ENCODE data around the gene BCOR. TPM values are rescaled to one million over a fixed set of nuclear protein-coding genes. Genes with fewer than 3 reads are reported as not detected.

BCOR gene
- total RNA-seq, 1 experiment from 2014 or later, result 134 TPM

DNA sequence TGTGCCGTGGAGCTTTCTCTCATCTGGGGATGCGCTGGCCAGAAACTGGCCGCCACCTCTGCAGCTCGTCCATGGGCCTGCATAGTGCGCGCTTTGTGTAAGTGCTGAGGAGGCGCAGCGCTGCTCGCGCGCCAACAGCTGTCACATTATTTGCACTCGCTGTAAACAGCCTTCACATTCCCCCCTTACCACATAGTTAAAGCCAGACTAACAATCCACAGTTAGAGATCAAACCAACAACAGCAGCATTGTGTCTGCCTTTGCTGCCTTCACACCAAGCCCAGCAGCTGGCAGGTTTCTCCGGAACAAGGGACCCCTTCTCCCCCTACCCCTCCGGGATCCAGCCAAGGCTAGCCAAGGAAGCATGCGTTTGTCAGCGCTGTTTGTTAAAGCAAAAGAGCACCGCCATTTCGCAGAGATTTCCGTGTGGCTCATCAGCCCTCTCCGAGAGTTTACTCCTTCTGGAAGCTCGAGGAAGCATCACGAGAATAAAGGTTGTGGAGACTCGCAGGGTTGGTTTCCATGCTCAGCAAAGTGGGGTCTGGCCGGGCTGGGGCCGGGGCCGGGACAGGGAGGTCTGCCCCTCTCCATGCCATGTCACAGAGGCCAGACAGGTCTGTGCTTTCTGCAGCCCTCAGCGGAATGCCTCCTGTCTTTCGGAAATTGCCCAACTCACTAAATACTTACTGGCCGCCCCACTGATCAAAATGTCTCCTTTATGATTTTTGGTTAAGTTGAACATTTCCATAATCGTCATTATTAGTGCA is 11.0 kb downstream of the BCOR start:
- no peak overlapping the region for H3K18ac ChIP-seq (ENCODE audit: insufficient read length, low read depth, low read length)
- peaks cover 3% of the 10 kb centered on the region for H3K79me1 ChIP-seq (ENCODE audit: insufficient read depth, low read depth, low read length, poor library complexity, severe bottlenecking)
- Mint-ChIP-seq H3K36me3 (ENCODE audit: insufficient read depth in 1 of 3, low read depth in 3 of 3) (peaks cover 7 to 41% (median 11%) of the 10 kb centered on the region in 3 experiments; a peak in 6 of 7 replicates), H3K27ac (no peak overlapping the region), H3K4me3 (peak overlapping the region; percentile 6 to 61; a peak in 3 of 5 replicates), H3K4me1 (peaks cover 67 to 77% of the 10 kb centered on the region in 2 experiments), H3K27me3 (ENCODE audit: low read depth) (peaks cover 50% of the 10 kb centered on the region), H3K9me3 (peaks cover 60 to 61% of the 10 kb centered on the region in 2 experiments)
- H2BK12ac ChIP-seq (ENCODE audit: insufficient read length, low read depth, low read length), result no peak overlapping the region
- H2AK5ac ChIP-seq (ENCODE audit: insufficient read length, low read length), result no peak overlapping the region
- no peak overlapping the region for H2BK20ac ChIP-seq (ENCODE audit: low read depth, low read length, poor library complexity, severe bottlenecking)
- H3K56ac ChIP-seq (ENCODE audit: insufficient read length, low read depth, low read length), result no peak overlapping the region
- no peak overlapping the region for H4K8ac ChIP-seq (replicated peaks; ENCODE audit: insufficient read length, low read depth, low read length)
- peaks cover 20% of the 10 kb centered on the region; the same call in 1 of the 2 replicates for H3K79me2 ChIP-seq (ENCODE audit: insufficient read depth, low read length)
- H4K91ac ChIP-seq (ENCODE audit: insufficient read length, low read depth, low read length), result no peak overlapping the region
- H2BK15ac ChIP-seq (ENCODE audit: low read depth, low read length), result no peak overlapping the region
- H3K14ac ChIP-seq (ENCODE audit: insufficient read depth, low read length), result no peak overlapping the region
- H3K4me1 ChIP-seq (ENCODE audit: insufficient read depth, low read length), result peaks cover 25% of the 10 kb centered on the region
- no peak overlapping the region for H3K4ac ChIP-seq (ENCODE audit: low read depth, low read length)
- no peak overlapping the region for H3K9ac ChIP-seq (ENCODE audit: extremely low read depth, insufficient read length, low read length)
- H3K27me3 ChIP-seq (ENCODE audit: insufficient read depth, low read length), result peaks cover 49% of the 10 kb centered on the region
- H3K4me2 ChIP-seq (ENCODE audit: insufficient read depth, insufficient read length, low read length), result peak overlapping the region; percentile 42
- H3K23me2 ChIP-seq (ENCODE audit: insufficient read length, low read depth, low read length, poor library complexity, severe bottlenecking), result peaks cover 23% of the 10 kb centered on the region
- no peak overlapping the region for H3T11ph ChIP-seq (ENCODE audit: low read length)
- no peak overlapping the region for H4K5ac ChIP-seq (ENCODE audit: insufficient read length, low read depth, low read length)
- TF ChIP-seq, protein P1, sequence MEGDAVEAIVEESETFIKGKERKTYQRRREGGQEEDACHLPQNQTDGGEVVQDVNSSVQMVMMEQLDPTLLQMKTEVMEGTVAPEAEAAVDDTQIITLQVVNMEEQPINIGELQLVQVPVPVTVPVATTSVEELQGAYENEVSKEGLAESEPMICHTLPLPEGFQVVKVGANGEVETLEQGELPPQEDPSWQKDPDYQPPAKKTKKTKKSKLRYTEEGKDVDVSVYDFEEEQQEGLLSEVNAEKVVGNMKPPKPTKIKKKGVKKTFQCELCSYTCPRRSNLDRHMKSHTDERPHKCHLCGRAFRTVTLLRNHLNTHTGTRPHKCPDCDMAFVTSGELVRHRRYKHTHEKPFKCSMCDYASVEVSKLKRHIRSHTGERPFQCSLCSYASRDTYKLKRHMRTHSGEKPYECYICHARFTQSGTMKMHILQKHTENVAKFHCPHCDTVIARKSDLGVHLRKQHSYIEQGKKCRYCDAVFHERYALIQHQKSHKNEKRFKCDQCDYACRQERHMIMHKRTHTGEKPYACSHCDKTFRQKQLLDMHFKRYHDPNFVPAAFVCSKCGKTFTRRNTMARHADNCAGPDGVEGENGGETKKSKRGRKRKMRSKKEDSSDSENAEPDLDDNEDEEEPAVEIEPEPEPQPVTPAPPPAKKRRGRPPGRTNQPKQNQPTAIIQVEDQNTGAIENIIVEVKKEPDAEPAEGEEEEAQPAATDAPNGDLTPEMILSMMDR (conservative IDR thresholded peaks at IDR 0.05), result no peak
- no peak overlapping the region for H2BK5ac ChIP-seq (ENCODE audit: insufficient read length, low read length)
- H4K20me1 ChIP-seq (ENCODE audit: control insufficient read depth, insufficient read depth, insufficient read length), result peaks cover 3% of the 10 kb centered on the region
- no peak overlapping the region for H3K23ac ChIP-seq (ENCODE audit: insufficient read length, low read depth, low read length)
- peak; percentile 53 for DNase-seq
- no peaks in the 10 kb centered on the region for H3K9me3 ChIP-seq (ENCODE audit: control insufficient read depth, low read depth, low read length)
- H2AFZ ChIP-seq (ENCODE audit: low read length), result no peak overlapping the region
- H2BK120ac ChIP-seq (ENCODE audit: low read depth, low read length, poor library complexity, severe bottlenecking), result no peak overlapping the region
- no CpG with 5 or more reads among the region's 30 CpGs for WGBS (ENCODE audit: extremely low coverage, insufficient read length, low lambda C conversion rate)
- H3K27ac ChIP-seq (ENCODE audit: insufficient read length, low read depth, low read length), result no peak overlapping the region

All from H9 (cell line).